HepG2 (cell line): Measurements from ENCODE around the gene ASB16. TPM values are rescaled to one million over a fixed set of nuclear protein-coding genes. Genes with fewer than 3 reads are reported as not detected.

Experiments
- IRF1 ChIP-seq: sonication (generic); formaldehyde crosslinking; IDR thresholded peaks from 2 replicates; pipeline ENCODE4 v1.4.0; 2020; ENCODE audit warnings: low read depth, mild to moderate bottlenecking, missing genetic modification reagents
- KLF15 ChIP-seq: sonication (generic); formaldehyde crosslinking; IDR thresholded peaks from 2 replicates; pipeline ENCODE4 v1.8.1; 2023; ENCODE audit warnings: borderline replicate concordance, mild to moderate bottlenecking, inconsistent platforms, missing genetic modification reagents, mixed read lengths
- MYPOP ChIP-seq: sonication (generic); formaldehyde crosslinking; IDR thresholded peaks from 2 replicates; pipeline ENCODE4 v1.8.1; 2023; ENCODE audit warnings: mild to moderate bottlenecking, moderate library complexity, missing genetic modification reagents
- PAXIP1 ChIP-seq: sonication (generic); formaldehyde crosslinking; conservative IDR thresholded peaks from 2 replicates; pipeline ENCODE4 v1.4.0; 2020; ENCODE audit warnings: mild to moderate bottlenecking, missing genetic modification reagents, moderate library complexity
- RAD21 ChIP-seq: fragments of 450-650 bp; formaldehyde crosslinking; IDR thresholded peaks from 2 replicates; pipeline ENCODE4 v1.5.0; 2020; ENCODE audit warnings: mild to moderate bottlenecking
- RFX5 ChIP-seq: IDR thresholded peaks from 2 replicates; pipeline ENCODE4 v1.6.1; 2011; ENCODE audit warnings: low read depth, low read length, improper control_type of control experiment
- SRY ChIP-seq: sonication (generic); formaldehyde crosslinking; IDR thresholded peaks from 2 replicates; pipeline ENCODE4 v1.8.0; 2022; ENCODE audit warnings: mild to moderate bottlenecking, missing genetic modification reagents
- ZNF503 ChIP-seq: sonication (generic); formaldehyde crosslinking; IDR thresholded peaks from 2 replicates; pipeline ENCODE4 v1.4.0; 2020; ENCODE audit warnings: missing genetic modification reagents
- ZNF691 ChIP-seq: sonication (generic); formaldehyde crosslinking; IDR thresholded peaks from 2 replicates; pipeline ENCODE4 v1.4.0; 2020; ENCODE audit warnings: missing genetic modification reagents, low read depth, mild to moderate bottlenecking, borderline replicate concordance
- ZNF879 ChIP-seq: sonication (generic); formaldehyde crosslinking; IDR thresholded peaks from 2 replicates; pipeline ENCODE4 v1.8.1; 2023; ENCODE audit warnings: missing genetic modification reagents
- polyA plus RNA-seq, 8 experiments: library from polyadenylated mRNA; depleted of rRNA in 3 of 8; stranded (reverse) in 7 of 8; unstranded in 1 of 8; fragments of >200 nt; fragmentation: Illumina TruSeq in 4 of 8; extraction: Trizol in 4 of 8; gene quantifications; 2 replicates each; pipeline versions ENCODE4 v1.2.1 to v1.2.3, GENCODE V29; 2011 to 2016; ENCODE audit warnings: low read depth in 4 of 8, missing spikeins in 1 of 8, mixed read lengths in 1 of 8; ENCODE audit not compliant: insufficient read depth in 1 of 8
- total RNA-seq, 5 experiments: library from RNA; depleted of rRNA; stranded (reverse); fragments of >200 nt; fragmentation: Illumina TruSeq; extraction: Trizol; gene quantifications; 2 replicates each; pipeline ENCODE4 v1.2.3, GENCODE V29; 2016; ENCODE audit warnings: low read depth in 1 of 5
- TF ChIP-seq, protein P1 (sequence below), 2 experiments: sonication (generic) in 1 of 2; formaldehyde crosslinking in 1 of 2; IDR thresholded peaks; 2 replicates each; pipeline versions ENCODE4 v1.4.0 to v1.6.1; 2018 to 2020; ENCODE audit warnings: missing genetic modification reagents in 2 of 2, borderline replicate concordance in 1 of 2, low read depth in 1 of 2, mild to moderate bottlenecking in 1 of 2, missing biosample characterization in 1 of 2
- TF ChIP-seq, protein P2 (sequence below): IDR thresholded peaks from 2 replicates; pipeline ENCODE4 v1.4.0; 2020; ENCODE audit warnings: mild to moderate bottlenecking, missing genetic modification reagents

Gene ASB16
- total and polyA plus RNA-seq, 2 of the 13 experiments (the other 11 are each of a cell fraction or from before 2014, with no cell fraction given) = 0.07 TPM; not detected in 1

DNA sequence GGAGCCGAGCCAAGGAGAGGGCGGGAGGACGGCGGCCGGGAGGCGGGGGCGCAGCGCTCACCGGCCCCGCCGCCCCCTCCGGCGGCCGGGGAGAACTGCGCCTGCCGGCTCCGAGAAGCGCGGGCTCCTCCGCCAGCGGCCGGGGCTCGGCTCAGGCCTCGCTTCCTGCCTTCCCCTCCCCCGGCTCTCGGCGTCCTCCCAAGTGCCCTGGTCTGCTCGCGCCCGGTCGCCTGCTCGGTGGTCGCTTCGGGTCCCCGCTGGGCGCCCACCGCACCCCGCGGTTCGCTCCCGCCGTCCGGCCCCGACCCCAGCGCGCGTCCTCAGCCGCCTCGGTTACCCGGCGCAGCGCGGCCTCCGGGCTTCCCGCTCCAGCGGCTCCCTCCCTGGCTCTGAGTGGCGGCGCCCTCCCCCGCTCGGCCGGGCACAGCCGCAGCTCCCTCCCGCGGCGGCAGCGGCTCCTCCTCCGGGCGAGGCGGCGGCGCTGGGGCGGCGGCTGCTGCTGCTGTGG is 48.7 kb downstream of the ASB16 start (continued):
- TF ChIP-seq IRF1 = no peak
- TF ChIP-seq, protein P1, sequence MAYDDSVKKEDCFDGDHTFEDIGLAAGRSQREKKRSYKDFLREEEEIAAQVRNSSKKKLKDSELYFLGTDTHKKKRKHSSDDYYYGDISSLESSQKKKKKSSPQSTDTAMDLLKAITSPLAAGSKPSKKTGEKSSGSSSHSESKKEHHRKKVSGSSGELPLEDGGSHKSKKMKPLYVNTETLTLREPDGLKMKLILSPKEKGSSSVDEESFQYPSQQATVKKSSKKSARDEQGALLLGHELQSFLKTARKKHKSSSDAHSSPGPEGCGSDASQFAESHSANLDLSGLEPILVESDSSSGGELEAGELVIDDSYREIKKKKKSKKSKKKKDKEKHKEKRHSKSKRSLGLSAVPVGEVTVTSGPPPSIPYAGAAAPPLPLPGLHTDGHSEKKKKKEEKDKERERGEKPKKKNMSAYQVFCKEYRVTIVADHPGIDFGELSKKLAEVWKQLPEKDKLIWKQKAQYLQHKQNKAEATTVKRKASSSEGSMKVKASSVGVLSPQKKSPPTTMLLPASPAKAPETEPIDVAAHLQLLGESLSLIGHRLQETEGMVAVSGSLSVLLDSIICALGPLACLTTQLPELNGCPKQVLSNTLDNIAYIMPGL (CRISPR knock-in tag; IDR thresholded peaks at IDR 0.05; ENCODE audit: borderline replicate concordance in 1 of 2, low read depth in 1 of 2) = peak in 1 of 2 experiments; percentile 70
- no peak for TF ChIP-seq RFX5
- TF ChIP-seq ZNF691 = no peak
- TF ChIP-seq PAXIP1 = no peak
- TF ChIP-seq, protein P2, sequence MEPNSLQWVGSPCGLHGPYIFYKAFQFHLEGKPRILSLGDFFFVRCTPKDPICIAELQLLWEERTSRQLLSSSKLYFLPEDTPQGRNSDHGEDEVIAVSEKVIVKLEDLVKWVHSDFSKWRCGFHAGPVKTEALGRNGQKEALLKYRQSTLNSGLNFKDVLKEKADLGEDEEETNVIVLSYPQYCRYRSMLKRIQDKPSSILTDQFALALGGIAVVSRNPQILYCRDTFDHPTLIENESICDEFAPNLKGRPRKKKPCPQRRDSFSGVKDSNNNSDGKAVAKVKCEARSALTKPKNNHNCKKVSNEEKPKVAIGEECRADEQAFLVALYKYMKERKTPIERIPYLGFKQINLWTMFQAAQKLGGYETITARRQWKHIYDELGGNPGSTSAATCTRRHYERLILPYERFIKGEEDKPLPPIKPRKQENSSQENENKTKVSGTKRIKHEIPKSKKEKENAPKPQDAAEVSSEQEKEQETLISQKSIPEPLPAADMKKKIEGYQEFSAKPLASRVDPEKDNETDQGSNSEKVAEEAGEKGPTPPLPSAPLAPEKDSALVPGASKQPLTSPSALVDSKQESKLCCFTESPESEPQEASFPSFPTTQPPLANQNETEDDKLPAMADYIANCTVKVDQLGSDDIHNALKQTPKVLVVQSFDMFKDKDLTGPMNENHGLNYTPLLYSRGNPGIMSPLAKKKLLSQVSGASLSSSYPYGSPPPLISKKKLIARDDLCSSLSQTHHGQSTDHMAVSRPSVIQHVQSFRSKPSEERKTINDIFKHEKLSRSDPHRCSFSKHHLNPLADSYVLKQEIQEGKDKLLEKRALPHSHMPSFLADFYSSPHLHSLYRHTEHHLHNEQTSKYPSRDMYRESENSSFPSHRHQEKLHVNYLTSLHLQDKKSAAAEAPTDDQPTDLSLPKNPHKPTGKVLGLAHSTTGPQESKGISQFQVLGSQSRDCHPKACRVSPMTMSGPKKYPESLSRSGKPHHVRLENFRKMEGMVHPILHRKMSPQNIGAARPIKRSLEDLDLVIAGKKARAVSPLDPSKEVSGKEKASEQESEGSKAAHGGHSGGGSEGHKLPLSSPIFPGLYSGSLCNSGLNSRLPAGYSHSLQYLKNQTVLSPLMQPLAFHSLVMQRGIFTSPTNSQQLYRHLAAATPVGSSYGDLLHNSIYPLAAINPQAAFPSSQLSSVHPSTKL (CRISPR knock-in tag) = no peak
- peak; percentile 42; the same call in 1 of the 2 replicates for TF ChIP-seq SRY (CRISPR knock-in tag)
- TF ChIP-seq ZNF503 (CRISPR knock-in tag) = no peak
- peak; percentile 82 for TF ChIP-seq RAD21
- 0 out of 2 replicates have a peak, but pooled peaks have one; percentile 8 for TF ChIP-seq MYPOP (CRISPR knock-in tag)
- 0 out of 2 replicates have a peak, but pooled peaks have one; percentile 35 for TF ChIP-seq KLF15 (CRISPR knock-in tag)
- no peak for TF ChIP-seq ZNF879
